ENCODE data around the gene KYAT1. TPM values are rescaled to one million over a fixed set of nuclear protein-coding genes. Genes with fewer than 3 reads are reported as not detected.
"Not testable (repeated sequence)": the region's sequence is repeated elsewhere in the genome, so short reads cannot be mapped to it uniquely, and the experiment has no call there.

KYAT1 gene
- total RNA-seq, 1 donor from 2014 or later: 4.7 TPM

DNA sequence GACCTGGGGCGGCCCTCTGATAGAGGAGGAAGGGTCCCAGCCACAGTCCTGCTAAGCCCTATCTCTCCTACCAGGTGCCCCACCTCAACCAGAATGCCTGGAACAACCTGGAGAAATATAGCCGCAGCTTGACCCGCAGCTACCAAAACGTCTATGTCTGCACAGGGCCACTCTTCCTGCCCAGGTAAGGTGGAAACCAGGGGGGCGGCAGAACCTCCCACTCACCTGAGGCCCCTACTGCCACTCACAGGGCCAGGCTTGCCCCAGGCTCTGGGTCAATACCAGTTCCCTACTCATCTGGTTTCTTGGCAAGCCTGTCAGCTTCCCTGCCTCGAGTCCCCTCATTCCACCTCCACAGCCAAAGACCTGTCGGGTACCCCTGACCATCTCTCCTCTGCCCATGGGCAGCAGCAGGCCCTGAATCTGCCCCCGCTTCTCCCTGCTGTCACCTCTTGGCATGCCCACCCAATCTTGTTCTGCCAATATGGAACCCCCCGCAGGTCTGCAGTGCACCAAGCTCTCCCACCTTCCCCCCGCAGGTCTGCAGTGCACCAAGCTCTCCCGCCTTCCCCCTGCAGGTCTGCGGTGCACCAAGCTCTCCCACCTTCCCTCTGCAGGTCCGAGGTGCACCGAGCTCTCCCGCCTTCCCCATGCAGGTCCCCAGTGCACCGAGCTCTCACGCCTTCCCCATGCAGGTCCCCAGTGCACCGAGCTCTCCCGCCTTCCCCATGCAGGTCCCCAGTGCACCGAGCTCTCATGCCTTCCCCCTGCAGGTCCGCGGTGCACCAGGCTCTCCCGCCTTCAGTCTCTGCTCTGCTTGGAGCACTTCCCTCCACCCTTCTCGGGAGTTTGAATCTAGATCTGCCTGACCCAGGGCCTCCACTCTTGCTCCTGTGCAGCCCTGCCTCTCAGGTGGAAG is 60.8 kb downstream of the KYAT1 start:
- no peak for DNase-seq (ENCODE audit: low read depth in 2 of 2)

DNA sequence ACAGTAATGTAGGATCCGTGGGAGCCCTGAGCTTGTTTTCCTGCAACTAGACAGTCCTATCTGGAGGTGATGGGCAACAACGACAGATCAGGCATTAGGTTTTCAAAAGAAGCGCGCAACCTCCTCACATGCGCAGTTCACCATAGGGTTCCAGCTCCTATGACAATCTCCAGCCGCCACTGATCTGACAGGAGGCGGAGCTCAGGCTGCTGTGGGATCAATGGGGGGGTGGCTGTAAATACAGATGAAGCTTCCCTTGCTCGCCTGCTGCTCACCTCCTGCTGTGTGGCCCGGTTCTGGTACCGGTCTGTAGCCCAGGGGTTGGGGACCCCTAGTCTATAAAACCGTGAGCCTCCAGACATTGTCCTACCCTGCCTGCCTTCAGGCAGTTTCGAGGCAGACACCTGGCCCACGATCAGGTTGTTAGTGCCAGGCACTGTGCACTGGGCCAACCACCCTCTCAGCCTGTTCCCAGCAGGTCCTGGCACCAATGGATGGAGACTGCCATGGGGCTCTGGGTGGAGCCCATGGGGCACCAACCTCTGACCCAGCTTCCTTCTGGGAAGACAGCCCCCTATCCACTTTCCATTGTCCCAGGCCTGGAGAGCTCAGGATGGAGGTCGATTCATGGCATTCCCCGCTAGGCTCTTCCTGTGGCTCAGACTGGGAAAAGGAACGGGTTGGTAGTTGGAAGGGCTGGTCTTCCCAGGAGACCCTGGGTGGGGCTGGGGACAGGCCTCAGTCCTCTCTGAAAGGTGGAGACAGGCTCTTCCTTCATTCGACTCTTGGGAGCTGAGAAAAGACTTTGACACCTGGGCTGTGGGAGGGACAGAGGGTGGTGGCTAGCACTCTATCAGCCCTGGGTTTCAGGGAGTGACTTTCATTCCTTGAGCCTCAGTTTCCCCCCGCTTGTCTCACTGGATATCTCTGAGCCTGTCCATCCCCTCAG is 61.8 kb downstream of the KYAT1 start:
- no peak for DNase-seq (ENCODE audit: low read depth in 2 of 2)

DNA sequence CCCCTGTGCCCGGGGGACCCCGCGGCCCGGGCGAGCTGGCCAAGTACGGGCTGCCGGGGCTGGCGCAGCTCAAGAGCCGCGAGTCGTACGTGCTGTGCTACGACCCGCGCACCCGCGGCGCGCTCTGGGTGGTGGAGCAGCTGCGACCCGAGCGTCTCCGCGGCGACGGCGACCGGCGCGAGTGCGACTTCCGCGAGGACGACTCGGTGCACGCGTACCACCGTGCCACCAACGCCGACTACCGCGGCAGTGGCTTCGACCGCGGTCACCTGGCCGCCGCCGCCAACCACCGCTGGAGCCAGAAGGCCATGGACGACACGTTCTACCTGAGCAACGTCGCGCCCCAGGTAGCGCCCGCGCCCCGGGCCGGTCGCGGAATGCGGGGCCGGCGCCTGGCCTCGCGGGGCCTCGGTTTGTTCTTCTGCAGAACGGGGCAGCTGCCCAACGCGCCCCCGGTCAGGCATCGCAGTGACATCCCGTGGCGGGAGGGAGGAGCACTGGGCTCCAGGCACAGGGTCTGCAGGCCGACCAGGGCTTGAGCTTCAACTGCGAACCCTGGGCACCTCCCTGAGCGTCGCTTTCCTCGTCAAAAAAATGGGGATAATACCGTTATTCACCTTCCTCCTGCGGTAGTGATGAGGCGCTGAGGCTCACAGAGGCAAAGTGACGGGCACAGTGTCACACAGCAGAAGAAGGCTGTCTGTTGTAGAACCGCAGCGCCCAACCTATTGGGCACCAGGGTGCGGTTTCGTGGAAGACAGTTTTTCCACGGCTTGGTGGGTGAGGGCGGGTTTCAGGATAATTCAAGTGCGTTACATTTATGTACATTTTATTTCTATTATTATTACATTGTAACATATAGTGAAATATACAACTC is 62.7 kb downstream of the KYAT1 start:
- DNase-seq (ENCODE audit: low read depth in 2 of 2): peak in 1 of 2 donors; percentile 38

DNA sequence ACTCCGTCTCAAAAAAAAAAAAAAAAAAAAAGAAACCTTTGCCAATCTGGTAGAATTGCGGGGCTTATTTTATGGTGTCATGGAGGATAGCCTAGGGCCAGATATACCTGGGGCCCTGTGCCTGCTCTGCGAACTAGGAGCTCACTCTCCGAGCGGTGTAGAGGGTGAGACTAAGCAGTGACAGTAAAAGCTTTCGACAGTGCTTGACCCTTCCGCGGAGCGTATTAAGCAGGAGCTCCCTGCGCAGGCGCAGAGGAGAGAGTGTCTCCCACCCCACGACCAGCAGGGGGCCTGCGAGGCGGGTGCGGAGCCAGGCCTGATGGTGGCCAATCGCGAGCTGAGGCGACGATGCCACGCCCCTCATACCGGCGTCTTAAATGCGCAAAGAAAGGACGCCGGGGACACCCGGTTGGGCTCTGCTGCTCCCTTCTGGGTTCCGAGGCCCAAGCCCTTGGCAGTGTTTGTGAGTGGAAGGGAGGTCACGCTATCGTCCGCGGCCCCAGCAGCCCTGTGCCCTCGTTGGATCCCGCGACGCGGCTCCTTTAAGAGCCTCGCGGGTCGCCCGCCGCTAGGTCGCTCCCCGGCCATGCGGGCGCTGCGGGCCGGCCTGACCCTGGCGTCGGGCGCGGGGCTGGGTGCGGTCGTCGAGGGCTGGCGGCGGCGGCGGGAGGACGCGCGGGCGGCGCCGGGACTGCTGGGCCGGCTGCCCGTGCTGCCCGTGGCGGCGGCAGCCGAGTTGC is 63.5 kb downstream of the KYAT1 start, which contains the start of gene ENDOG:
ENDOG (plus strand) TSS at position 402 of the 740 bp plus-strand sequence; CDS start at position 587, 185 bp downstream.
- DNase-seq (ENCODE audit: low read depth in 2 of 2): peak; percentile 88 to 97

DNA sequence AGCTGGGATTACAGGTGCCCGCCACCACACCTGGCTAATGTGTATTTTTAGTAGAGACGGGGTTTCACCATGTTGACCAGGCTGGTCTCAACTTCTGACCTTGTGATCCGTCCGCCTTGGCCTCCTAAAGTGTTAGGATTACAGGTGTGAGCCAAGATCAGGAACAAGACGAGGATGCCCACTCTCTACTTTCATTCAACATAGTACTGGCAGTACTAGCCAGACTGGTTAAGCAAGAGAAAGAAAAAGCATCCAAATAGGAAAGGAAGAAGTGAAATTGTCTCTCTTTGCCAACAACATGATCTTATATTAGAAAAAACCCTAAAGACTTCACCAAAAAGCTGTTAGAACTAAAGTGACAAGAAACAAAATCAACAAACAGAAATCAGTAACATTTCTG is 70.9 kb downstream of the KYAT1 start:
- no peak for DNase-seq (ENCODE audit: low read depth in 2 of 2)

DNA sequence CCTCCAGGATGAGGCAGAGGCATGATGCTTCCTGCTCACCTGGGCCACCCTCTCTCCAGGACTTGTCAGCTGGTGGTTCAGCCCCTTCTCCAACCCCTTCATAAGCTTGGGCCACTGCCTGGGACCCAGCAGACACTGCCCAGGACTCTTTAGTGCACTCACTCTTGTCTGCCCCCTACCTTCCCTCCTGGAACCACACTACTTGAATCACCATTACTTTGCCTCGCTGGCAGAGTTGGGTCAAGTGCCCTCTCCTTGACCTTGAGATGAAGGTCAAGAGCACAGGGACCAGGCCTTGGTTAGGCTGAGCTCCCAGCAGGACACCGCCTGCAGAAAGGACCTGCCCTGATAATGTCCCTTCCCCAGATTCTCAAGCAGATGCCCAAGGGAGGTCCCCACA is 71.9 kb downstream of the KYAT1 start:
- no peak for DNase-seq (ENCODE audit: low read depth in 2 of 2)

DNA sequence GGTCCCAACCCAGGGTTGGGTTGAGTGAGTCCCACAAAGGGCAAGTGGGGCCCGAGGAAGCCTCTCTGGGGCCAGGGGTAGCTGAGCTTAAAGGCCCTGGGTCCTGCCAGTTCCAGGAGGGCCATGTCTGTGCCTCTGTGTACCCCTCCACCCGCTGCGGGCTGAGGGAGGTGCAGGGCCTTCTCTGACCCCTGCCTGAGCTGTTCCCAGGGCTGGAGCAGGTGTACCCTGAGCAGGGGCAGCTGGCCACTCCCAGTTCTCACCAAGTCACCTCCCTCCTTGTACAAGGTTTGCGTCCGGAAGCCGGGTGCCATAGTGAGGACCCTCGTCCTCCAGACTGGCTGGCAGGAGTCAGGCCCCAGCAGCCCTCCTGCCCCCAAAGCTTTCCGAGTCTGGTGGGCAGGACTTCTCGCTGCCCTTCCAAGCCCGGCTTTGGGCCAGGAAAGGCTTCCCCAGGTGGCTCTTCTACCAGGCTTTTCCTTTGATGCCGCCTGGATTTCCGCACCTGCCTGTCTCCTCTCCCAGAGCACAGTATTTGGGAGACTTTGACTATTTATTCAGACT is 72.6 kb downstream of the KYAT1 start:
- no peak for DNase-seq (ENCODE audit: low read depth in 2 of 2)

DNA sequence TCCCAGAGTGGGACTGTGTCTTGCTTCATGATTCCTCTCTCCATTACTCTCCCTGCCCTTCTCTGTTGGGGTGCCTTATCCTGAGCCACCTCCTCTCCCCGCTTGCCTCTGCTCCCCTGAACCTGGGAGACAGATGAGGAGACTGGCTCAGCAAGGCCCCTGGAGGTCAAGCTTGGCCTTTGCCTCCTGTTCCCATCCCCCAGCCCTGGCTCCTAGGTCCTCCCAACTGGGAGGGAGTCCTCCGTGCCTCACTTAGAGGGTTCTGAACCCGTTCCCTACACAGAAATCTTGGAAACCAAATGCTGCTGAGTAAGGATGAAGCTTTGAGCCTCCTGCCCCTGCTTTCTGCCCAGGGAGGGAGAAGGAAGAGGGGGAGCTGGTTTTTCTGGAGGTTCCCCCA is 73.2 kb downstream of the KYAT1 start:
- no peak for DNase-seq (ENCODE audit: low read depth in 2 of 2)

DNA sequence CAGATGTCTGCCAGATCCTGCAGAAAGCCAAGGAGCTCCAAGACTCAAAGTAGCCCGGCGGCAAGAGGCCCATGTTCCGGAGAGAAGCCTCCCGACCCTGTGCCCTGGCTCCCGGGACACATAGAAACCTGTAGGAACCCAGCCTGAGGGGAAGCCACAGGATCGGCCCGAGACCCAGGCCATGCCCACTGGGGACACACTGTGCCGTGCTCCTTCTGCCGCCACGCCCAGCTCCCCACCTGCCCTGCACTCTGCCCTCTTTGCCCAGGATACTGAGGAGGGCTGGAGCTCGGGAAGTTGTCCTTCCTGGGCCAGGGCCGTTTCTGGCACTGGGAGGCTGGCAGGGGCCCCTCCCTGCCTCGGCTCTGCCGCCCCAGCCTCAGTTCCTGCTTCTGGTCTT is 73.9 kb downstream of the KYAT1 start:
- DNase-seq (ENCODE audit: low read depth in 2 of 2): no peak

DNA sequence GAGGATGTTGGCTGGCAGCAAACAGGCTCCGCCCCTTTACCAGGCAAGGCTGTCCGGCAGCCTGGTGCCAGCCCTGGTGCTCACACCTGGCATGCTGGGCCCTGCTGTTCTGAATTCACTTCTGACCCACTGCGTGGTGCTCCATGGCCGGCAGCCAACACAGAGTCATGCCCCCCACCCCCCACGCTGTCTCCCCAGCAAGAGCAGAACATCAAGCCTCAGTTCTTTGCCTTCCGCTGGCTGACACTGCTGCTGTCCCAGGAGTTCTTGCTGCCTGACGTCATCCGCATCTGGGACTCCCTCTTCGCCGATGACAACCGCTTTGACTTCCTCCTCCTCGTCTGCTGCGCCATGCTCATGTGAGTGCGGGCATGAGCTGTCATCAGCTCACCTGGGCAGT is 76.1 kb downstream of the KYAT1 start:
- DNase-seq (ENCODE audit: low read depth in 2 of 2): no peak

DNA sequence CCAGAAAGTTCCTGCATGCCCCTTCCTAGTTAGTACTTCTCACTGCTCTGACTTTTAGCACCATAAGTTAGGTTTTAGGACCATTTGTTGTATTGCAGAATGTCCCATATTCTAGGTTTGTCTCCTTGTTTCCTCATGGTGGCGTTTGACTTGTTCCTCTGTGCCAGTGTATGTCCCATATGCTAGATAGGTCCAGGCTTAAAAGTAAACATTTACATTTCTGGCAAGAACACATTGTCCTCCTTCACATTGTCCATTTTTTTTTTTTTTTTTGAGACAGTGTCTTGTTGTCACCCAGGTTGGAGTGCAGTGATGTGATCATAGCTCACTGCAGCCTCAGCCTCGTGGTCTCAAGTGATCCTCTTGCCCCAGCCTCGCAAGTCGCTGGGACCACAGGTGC is 79.3 kb downstream of the KYAT1 start:
- DNase-seq (ENCODE audit: low read depth in 2 of 2): no peak

DNA sequence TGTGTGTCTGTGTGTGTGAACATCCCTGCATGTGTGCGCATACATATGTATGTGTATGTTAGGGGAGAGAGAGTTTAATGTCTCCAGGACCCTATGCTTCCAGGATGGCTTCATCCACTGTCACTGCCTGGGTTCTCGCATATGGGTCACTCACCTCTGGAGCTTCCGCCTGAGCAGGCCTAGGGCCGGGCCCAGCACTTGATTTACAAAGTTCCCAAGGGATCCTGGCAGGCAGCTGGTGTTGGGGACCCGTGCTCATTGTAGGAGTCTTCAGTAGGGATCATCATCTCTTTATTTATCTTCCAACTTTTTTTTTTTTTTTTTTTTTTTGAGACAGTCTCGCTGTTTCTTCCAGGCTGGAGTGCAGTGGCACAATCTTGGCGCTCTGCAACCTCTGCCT is 81.7 kb downstream of the KYAT1 start:
- DNase-seq (ENCODE audit: low read depth in 2 of 2): no peak

DNA sequence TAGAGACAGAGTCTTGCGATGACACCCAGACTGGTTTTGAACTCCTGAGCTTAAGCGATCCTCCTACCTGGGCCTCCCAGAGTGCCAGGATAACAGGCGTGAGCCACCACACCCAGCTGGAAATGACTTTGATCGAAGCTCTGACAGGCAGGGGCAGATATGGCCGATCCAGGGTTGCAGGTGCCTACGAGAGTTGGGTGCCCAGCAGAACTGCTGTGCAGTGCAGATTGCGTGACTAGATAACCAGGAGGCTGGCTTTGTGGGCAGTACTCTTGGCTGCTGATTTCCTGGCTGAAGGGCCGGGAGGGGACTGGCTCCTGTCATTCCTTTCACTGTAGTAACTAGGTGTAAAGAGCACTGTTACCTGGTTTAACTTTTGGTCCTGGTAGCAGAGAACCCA is 82.9 kb downstream of the KYAT1 start:
- DNase-seq (ENCODE audit: low read depth in 2 of 2): no peak

DNA sequence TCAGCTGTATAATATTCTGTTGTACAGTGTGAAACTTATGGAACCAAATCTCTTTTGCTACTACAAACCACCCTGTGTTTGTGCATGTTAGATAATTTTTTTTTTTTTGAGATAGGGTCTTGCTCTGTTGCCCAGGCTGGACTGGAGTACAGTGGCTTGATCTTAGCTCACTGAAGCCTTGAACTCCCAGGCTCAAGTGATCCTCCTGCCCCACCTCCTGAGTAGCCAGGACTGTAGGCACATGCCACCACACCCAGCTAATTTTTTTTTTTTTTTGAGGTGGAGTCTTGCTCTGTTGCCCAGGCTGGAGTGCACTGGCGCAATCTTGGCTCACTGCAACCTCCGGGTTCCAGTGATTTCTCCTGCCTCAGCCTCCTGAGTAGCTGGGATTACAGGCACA is 86.8 kb downstream of the KYAT1 start:
- DNase-seq (ENCODE audit: low read depth in 2 of 2): not testable (repeated sequence)

DNA sequence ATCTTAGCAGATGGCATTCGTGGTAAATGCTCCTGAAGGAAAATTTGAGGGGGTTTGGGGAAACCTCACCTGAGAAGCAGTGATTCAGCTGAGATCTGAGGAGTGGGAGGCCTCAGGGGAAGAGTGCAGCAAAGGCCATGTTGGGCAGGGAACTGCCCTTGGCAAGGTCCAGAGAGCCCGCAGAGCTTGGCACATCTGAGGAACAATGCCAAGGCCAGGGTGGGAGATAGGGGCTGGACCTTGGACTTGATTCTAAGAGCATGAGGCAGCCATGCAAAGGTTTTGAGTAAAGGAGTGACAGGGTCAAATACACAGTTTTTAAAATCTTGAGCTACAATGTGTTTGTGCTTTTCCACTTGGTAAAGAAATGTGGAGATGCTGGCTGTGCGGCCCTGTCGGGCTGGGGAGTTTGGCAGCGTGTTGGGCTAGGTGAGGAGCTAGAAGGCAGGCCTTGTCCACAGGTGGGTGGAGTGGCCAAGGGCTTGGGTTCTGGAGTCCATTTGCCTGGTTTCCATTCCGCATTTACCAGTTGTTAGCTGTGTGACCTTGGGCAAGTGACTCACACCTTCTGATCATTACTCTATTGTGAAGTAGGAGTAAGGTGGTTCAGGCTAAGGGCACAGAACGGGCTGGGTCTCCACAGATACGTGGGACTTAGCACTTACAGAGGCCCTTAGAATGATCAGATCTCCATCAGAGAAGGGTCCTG is 88.6 kb downstream of the KYAT1 start:
- DNase-seq (ENCODE audit: low read depth in 2 of 2): no peak

DNA sequence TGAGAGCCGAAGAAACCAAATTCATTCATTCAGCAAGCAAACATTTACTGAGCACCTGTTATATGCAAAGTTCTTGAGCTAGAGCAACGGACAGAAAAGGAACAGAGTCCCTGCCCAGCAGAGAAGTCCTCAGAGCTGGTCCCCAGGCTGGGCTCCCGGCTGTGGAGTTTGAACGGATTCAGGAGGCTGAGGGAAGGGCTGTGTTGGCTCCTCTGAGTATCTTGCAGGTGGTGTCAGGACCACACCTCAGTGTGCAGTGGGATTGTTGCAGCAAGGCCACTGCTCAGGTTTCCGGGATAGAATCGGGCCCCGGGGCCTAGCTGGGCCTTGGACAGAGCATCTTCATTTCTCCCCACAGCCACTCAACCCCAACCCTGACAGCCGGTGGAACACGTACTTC is 89.6 kb downstream of the KYAT1 start:
- DNase-seq (ENCODE audit: low read depth in 2 of 2): no peak

DNA sequence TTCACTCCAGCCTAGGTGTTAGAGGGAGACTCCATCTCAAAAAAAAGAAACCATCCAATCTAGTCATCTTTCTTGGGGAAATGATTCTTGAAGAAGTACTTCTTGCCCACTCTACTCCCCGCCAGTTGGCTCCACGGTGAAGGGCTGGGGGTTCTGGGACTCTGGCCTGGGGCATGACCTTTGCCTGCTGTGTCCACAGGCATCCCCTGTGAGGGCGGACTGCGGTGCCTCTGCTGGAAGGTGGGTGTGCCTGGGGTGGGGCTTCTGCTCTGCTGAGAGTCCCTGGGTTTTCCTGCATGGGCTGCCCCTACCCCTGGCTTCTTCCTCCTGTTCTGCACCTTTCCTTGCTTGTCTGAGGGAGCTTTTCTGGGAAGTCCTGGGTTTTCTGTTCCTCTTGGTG is 91.2 kb downstream of the KYAT1 start:
- no peak for DNase-seq (ENCODE audit: low read depth in 2 of 2)

DNA sequence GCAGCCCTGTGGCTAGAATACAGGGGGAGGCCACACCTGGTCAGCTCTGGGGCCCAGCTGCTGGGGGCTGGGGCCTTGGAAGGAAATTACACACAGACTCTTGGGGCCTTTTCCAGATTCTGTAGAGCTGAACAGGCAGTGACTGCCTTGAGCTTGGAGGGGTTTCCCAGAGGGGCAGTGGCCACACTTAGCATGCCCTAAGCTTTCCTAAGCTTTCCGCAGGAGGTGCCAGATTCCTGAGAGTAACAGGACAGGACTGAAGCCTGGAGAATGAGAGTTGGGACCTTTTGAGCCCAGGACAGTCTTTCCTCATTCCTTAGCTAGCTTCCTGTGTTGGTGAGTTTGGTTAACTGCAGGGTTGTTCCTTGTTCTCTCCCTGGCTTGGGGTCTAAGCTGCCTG is 93.3 kb downstream of the KYAT1 start:
- no peak for DNase-seq (ENCODE audit: low read depth in 2 of 2)

DNA sequence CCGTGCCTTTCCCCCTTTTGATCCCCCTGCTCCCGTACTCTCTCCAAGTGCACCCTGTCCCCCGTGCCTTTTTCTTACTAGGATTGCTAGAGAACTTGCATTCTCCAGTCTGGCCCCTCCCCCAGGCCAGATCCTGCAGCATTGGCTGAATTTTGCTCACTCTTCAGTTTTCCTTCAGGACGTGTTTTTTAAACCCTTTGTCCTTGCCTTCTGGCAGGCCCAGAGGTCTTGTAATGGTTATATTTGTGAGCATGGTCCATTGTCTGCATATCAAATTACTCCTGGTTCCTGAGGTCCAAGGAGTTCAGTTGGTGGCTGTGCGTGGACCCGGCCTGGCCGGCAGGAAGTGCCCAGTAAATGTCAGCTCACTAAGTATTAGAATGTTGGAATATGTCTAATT is 94.1 kb downstream of the KYAT1 start:
- DNase-seq (ENCODE audit: low read depth in 2 of 2): peak in 1 of 2 donors; percentile 18
